Measurements from ENCODE around the gene KDM4B. TPM values are rescaled to one million over a fixed set of nuclear protein-coding genes. Genes with fewer than 3 reads are reported as not detected.
"Not testable (repeated sequence)": the region's sequence is repeated elsewhere in the genome, so short reads cannot be mapped to it uniquely, and the experiment has no call there.

Gene KDM4B
- total RNA-seq, 1 donor from 2014 or later = 13.7 TPM

DNA sequence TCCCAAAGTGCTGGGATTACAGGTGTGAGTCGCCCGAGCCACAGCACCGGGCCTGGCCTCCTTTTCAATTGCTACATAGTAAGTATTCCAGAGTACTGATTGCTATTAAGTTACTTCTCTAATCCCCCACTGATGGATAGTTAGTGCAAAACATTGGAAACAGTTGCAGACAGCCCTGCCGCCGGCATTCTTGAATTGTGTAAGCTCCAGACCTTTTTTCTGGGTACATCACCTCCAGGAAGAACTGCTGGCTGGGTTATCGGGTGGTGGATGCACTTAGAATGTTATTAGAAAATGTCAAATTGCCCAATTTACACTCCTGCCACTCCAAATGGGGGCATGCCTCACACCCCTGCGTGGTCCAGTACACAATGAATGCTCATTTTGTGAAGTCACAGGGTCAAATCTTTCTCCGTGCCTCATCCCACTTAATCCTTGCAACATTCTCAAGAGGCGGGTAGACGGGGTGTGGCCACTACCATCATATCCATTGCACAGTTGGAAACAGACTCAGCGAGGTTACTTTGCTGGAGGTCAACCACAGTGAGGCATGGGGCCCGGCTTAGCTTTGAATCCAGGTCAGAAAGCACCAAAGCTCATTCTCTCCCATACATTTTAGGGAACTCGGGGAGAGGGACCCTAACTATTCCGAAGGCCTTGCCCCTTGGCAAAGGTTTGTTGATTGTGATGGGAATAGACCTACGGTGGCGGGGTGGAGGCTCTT, 1.0 kb upstream of the KDM4B start:
- no peak for DNase-seq (ENCODE audit: low read depth, low spot score)

DNA sequence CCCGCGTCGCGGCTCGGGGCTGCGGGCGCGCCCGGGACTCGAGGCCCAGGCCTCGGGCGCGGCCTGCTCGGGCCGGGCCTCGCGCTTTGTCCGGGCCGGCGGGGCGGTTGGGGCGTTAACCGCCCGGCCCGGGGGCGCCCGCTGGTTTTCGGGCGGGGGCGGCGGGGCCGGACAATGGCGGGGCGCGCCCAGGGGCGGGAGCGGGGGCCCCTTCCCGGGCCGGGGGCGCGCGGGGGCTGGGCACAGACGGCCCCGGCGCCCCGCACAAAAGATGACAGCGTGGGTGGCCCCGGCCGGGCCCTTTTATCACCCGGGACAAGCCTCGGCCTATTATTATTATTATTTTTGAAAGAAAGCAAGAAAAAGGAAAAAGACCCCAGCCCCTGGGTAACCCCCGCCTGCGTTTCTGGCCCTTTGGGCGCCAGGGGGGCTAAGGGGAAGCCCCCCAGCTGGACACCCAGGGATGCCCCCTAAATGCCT, 419 bp downstream of the KDM4B start:
- DNase-seq (ENCODE audit: low read depth, low spot score) = no peak

DNA sequence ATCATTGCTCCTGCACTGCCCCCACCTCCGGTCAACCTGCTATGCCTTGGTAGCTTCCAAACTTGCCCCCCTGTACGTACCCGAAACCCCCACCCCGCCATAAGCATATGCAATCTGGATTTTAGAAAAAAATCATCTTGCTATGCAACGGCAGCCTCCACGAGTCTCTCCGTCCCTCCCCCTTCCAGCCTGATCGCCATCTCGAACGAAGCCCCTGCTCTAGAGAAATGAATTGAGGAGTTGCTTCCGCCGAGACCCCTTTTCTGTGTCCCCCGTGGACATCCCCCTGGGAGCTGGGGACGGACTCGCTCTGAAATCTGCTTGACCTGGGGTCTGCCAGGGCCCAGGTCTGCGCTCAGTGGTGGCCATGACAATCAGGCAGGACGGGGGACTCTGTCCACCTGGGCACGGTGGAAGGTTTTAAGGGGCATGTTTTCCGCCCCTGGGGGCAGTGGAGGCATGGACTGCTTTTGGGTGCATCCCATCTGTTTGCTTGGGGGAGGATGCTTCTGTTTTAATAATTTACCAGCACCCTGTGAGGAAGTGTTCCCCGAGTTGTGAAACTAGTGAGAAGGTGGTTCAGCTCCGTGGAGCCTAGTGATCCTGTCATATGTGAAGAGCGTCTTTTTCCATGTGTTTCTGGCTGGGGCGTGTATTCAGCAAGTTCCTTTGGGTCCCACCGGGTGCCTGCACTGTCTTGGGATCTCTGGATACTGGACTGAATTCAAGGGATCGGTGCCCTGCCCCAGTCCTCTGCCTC, 1.0 kb downstream of the KDM4B start:
- no peak for DNase-seq (ENCODE audit: low read depth, low spot score)

DNA sequence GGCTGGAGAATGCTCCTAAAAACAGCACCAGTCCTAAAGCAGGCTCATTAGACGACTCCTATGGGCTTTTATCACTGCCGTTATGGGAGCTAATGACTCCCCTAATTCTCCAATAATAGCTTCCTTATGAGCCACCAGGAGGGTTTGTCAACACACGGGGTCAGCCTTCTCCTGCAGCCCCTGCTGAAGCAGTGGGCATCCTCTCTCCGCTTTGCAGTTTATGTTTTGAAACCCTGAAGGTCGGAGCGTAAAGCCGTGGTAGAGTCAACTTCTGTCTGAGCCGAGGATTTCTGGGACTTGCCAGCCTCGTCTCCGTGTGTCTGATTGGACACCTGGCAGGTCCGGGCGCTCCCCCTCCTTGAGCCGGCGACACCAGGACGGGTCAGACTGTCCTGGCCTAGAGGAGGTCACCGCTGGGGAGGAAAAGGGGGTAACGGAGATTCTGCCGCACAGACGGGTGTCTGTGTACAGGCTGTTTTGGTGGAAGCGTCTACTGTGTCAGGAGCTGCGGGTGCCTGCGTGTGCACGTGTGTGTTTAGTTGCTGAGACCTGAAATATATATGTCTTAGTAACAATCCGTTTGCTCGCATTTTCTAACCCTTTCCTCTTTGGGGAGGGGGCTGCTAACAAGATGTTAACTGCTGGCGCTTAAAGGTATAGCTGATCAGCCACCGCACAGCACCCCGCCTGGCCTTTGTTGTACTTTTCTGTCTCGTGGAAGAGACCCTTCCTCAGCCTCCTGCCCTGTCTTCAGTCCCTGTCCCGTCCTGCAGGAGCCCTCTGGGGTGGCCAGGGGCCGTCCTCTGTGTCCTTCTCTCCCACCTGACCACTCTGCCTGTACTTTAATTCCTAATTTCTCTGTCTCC, 1.9 kb downstream of the KDM4B start:
- DNase-seq (ENCODE audit: low read depth, low spot score) = no peak

DNA sequence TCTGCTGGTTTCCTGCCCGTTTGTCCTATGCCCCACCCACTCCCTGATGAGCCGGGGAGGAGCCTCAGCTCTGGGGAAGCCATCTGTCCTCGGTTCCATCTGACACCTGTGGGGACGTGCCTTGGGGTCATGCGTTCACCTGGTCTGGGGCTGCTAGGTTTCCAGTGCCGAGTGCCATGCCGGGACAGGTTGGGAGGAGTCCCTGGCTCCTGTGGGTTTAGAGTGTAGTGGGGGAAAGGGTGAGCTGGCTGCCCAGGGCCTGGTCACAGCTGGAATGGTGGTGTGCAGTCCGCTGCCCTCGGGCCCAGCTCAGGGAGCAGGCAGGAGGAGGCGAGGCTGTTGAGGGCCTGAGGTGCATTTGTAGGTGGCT, 2.5 kb downstream of the KDM4B start:
- no peak for DNase-seq (ENCODE audit: low read depth, low spot score)

DNA sequence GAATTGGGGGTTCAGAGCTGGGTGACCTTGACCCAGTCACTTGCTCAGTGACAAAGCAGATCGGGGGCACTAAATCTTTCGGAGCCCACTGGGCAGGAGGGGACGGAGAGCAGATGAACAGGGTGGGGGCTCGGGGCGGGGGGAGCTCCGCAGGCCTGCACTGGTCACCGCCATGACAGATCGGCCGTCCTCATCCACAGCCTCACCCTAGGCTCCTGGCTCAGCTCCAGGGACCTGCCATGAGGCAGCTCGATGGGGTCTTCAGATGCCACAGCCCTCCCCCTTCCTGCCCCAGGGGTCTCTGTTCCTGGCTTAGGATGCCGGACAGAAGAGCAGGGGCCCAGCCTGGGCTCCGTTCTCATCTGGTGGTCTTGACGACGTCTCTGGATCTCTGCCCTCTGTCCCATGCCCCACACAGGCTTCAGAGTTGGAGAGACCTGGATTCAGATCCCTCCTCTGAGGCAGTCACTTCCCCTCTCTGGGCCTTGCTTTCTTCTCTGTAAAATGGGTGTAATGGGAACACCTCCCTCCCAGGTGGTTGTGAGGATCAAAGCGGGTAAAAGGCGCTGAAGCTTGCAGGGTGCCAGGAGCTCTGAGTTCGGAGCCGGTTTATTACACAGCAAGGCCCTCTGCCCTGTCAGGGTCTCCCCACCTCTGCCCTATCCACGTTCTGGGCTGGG, 3.0 kb downstream of the KDM4B start:
- no peak for DNase-seq (ENCODE audit: low read depth, low spot score)

DNA sequence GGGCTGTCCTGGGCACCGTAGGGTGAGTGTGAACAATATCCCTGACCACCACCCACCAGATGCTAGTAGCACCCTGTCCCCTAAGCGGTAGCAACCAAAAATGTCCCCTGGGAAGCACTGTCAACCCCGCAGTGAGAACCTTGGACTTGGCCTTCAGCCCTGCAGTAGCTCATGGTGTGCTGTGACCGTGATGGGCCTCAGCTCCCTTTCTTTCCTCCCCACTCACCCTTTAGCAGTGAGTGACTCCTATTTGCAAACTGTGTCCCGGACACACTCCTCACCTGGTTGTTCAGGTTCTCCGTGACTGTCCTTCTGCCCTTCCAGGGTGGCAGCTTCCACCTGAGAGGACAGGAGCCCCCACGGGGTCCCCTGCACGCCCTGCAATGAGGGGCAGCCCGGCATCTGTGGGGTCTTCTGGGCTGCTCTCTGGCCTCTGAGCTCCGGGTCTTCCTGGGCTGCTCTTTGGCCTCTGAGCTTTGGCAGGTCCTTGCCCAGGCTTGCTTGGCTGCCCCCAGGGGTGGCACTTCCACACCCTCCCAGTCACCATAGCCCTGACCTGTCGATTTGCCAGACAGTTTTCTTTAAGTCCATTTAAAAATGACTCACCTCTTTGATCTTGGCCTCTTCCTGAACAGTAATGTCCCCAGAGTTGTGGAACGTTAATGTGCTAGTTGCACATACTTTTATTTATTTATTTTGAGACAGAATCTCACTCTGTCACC, 3.8 kb downstream of the KDM4B start:
- DNase-seq (ENCODE audit: low read depth, low spot score) = no peak

DNA sequence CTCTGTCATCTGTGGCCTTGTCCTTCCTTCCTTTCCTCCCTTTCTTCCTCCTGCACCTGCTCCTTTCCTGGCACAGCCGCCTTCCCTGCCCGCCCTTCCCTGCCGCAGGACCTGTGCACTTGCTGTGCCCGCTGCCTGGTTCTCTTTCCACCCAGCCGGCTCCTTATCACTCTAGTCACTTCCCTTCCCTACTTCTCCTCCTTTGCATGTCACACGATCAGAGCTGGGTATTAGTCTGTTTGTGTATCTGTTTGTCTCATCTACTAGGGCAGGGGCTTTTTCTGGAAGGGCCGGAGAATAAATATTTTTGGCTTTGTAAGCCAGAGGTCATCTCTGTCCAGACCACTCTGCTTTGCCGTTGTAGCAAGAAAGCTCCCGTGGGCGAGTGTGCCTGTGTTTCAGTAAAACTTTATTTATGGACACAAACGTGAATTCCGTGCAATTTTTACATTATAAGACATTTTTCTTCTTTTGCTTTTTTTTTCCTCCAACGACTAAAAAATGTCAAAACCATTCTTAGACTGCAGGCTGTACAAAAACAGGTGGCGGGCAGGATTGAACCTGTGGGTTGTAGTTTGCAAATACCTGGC, 6.1 kb downstream of the KDM4B start:
- no peak for DNase-seq (ENCODE audit: low read depth, low spot score)

DNA sequence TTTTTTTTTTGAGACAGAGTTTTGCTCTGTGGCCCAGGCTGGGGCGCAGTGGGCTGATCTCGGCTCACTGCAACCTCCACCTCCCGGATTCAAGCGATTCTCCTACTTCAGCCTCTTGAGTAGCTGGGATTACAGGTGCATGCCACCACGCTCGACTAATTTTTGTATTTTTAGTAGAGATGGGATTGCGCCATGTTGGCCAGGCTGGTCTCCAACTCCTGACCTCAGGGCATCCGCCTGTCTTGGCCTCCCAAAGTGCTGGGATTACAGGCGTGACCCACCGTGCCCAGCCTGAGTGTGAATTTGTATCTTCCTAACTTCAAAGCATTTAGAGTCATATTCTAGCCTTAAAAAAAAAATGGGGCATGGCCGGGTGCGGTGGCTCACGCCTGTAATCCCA, 6.7 kb downstream of the KDM4B start:
- DNase-seq (ENCODE audit: low read depth, low spot score) = not testable (repeated sequence)

DNA sequence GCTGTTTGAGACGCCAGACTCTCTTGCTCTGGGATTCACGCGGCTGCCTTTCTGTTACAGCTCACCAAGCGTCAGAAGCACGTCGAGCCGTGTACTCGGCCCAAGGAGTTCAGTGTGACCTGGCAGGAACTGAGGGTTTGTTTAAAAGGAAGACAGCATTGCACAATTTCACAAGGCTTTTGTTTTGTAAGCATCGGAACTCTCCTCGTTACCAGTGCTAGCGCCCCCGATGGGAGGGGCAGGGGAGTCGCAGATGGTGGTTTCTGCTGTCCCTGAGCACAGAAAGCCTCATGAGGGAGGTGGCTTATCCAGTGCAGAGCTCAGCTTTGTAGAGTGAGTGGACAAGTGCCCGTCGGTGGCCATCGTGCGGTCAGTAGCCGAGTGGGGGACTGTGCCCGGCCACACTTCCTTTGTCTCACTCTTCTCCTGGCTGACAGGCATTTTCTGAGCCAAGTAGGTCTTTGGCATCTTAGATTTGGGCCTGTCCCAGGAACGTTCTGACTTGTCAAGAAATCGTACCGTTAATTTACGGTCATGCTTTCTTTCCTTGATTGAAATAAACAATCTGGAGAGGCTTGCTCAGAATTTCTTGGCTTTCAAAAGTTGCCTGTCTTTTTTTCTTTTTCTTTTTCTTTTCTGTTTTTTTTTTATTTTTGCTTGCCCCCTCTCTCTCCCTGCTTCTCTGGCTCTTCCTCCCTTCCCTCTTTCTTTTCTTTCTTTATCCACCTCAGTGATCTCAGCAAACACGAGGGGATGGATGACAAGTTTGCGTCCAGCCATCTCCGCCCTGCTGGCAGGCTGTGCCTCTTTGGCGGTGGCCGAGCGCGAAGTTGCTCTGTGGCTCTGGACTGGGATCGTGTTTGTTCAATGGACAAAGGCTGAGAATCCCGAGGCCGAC, 7.7 kb downstream of the KDM4B start:
- DNase-seq (ENCODE audit: low read depth, low spot score) = peak; percentile 83

DNA sequence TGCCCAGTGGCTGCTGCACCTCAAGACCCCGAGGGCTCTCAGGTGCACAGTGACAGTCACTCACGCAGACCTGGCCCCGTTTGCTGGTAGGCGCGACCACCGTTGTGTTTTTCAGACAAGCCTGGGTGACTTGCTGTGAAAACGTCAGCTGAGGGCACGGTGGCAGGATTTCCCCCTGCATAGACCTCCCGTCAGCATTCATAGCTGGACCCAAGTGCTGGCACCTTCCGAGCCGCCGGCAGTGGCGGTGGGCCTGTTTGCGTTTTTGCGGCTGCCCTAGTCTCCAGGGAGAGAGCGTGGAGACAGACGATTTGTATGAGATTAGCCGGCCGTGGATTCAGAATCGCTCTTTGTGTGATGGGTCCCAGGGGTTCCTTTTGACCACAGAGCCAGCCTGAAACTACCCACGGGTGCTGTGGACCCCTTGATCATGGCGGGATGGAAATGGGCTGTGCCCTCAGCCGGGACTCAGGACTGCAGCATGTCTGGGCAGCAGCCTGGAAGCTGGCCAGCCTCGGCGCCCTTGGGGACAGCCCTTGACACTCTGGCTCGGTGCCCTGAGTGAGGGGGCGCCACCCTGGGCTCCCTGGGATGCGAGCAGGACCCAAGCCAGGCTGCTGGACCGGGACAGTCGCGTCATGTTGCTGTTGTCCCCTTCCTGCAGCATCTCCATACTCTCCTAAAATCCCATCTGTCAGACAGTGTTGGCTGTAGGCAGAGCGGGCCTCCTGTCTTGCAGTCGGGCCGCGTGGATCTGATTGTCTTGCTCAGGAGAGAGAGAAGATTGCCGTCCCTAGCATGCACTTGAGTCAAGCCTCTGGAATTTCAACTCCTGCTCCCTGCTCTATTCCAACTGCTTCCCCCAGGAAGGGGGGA, 8.6 kb downstream of the KDM4B start:
- DNase-seq (ENCODE audit: low read depth, low spot score) = no peak

DNA sequence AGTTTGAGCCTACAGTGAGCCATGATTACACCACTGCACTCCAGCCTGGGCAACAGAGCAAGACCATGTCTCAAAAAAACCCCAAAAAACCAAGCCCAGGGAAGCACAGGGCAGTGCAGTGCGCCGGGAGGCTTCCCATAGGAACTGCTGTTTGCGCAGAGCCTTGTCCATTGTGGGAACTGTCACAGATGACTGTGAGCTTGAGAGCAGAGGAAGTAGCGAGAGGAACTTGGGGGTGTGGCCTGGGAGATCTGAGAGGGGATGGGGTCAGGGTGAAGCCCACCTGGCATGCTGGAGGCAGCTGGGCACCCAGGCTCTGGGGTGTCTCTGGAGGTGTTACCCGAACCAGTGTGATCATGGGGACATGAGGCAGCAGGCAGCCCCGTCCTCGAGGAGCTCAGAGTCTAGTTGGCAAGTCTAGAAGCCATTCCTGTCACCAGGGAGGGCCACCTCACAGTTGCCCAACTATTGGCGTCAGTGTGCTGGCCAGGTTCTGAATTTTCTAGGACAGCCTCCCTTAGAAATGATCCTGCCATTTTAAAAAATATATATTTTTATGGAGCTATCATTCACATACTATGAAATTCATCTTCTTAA, 10.4 kb downstream of the KDM4B start:
- DNase-seq (ENCODE audit: low read depth, low spot score) = no peak

DNA sequence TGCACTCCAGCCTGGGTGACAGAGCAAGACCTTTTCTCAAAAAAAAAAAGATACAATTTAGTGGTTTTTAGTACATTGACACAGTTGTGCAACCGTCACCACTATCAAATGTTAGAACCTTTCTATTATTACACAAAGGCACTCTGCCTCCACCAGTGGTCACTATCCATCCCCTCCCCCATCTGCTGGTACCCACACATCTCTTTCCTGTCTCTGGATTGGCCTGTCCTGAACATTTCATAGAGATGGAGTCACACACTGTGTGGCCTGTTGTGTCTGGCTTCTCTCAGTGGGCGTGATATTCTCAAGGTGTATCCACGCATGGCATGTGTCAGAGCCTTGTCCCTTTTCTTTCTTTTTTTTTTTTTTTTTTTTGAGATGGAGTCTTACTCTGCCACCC, 11.2 kb downstream of the KDM4B start:
- no peak for DNase-seq (ENCODE audit: low read depth, low spot score)

DNA sequence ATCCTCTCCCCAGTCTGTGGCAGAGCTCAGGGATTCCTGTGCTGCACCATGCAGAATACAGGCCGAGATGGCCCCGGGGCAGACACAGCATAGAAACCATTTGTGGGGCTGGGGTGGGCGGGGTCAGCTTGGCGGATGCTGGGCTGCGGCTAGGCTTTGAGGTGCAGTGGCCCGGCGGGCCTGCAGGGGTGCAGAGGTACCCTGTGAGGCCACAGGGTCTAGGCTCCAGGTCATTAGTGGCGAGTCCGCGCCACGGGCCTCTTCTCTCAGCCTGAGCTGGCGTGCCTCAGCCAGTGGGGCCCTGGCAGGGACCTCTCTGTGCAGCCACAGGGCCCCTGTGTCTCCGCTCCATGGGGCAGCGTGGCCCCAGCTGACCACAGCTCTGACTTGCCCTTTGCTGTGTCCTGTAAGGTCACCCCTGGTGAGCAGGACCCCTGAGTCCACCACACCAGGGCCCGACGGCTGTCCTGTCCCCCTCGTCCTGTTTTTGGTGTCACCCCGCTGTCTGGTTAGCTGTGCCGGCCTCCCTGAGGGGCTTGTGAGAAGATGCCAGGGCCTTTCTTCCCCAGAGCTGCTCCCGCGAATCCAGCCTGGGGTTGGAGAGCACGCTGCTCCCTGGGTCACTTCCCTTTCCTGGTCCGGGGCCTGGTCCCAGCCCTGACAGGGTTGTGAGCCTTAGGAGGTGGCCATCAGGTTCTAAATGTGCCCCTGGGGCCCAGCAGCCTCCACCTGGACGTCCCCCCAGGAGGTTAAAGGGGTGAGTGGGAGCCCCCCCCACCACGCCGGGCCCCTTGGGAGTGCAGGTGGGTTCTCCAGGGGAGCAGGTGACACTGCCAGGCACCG, 12.1 kb downstream of the KDM4B start:
- DNase-seq (ENCODE audit: low read depth, low spot score) = no peak

DNA sequence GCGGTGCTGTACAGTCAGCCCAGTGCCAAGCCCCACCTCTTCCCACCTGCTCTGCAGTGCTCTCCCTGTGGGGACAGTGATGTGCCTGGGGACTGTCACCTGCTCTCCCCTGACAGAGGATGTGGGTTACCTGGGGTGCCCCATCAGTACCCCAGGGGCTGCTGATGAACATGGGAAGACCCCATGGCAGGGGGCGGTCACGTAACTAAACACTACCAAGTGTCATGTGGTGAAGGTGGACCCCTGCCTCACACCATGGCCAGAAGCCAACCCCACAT, 12.7 kb downstream of the KDM4B start:
- DNase-seq (ENCODE audit: low read depth, low spot score) = no peak

DNA sequence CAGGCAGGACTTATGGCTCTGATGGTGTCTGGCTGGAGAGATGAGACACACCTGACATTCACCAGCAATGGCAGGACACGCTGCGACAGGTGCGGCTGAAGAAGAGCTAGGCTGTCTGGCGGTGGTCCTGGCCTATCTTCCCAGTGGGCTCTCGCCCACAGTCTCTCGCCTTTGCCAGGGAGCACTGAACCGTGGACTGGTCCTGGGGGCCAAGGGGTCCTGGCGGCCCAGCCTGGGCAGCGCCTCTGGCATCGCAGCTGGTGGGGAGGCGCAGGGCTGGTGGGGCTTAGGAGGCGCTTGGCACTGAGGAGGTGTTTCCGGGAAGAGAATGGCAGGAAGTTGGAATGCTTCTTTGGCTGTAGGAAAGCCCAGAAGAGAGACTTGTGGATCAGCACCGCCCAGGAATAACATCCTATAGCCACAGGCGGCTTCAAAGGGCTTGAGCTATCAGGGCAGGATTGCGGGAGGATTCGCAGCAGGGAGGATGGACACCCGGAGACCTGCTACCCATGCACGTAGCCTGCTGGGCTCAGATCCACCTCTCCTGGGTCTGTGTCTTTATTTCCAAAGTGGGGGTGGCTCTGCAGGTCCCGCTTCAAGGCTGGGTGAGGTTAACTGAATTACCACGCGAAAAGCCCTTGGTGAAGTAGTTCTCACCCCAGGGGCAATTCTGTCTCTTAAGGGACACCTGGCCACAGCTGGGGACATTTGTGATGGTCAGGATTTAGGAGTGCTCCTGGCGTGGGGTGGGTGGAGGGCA, 14.6 kb downstream of the KDM4B start:
- DNase-seq (ENCODE audit: low read depth, low spot score) = no peak

DNA sequence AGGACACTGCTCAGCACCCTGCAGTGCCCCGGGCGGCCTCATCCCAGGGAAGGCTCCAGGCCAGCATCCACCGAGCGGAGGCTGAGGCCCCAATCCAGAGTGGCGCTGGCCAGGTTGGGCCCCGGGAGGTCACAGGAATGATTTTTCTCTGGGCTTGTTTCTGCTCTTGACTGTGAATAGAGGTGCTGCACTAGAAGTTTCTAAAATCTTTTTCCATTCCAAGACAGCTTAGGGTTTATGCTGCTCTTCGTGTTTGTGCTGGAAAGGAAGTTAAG, 15.1 kb downstream of the KDM4B start:
- DNase-seq (ENCODE audit: low read depth, low spot score) = no peak
